T-helper 2 cell treated with Interferon-gamma antibody and Interleukin-4, amounts not matched to agents 5 μg/mL and 100 μg/mL, for 36 hours (primary cell): ENCODE data around the gene PLET1.

Source experiments
- DNase-seq: peaks from one replicate; pipeline ENCODE4 v3.0.0; 2021; ENCODE audit warnings: low spot score
- H3K27ac Mint-ChIP-seq: one replicate; pipeline ENCODE4 v1.8.0; 2021; ENCODE audit warnings: mild to moderate bottlenecking, mixed read lengths
- H3K27me3 Mint-ChIP-seq: one replicate; pipeline ENCODE4 v1.8.0; 2021; ENCODE audit warnings: low read depth, mixed read lengths
- H3K36me3 Mint-ChIP-seq: one replicate; pipeline ENCODE4 v1.8.0; 2021; ENCODE audit warnings: low read depth, mixed read lengths
- H3K4me1 Mint-ChIP-seq: one replicate; pipeline ENCODE4 v1.8.0; 2021; ENCODE audit warnings: low read depth, mixed read lengths
- H3K4me3 Mint-ChIP-seq: one replicate; pipeline ENCODE4 v1.8.0; 2022; ENCODE audit warnings: mild to moderate bottlenecking, moderate library complexity, mixed read lengths
- H3K9me3 Mint-ChIP-seq: one replicate; pipeline ENCODE4 v1.8.0; 2021; ENCODE audit warnings: mixed read lengths

PLET1 gene

DNA sequence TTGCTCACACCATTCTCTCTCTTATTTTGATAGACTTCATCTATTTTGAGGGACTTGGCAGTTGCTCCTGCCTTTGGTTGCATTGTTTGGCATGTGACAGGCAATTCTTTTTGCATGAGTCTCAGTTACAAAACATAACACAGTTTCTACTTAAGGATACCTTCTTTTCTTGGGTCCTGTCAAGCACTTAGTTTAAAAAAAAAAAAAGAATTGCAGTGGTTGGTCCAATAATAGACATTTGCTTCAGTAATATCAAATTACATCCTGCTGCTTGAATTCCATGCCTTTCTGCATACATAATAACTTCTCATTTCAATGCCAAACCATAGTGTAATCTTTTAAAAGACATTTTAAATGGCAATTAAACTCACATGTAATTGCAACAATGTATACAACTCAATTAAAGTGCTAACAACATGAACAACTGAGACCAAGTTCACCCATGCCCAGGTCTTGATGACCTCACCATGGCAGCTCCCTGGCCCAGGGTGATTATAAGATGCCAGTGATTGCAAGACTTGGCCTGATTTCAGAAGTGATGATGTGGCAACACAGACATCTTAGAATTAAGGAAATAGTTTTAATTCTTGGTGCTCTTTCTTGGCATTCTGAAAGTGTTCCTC, 32.2 kb upstream of the PLET1 start:
- peaks cover 5% of the 10 kb centered on the region for H3K36me3 Mint-ChIP-seq
- H3K27ac Mint-ChIP-seq = no peak overlapping the region
- H3K4me3 Mint-ChIP-seq = no peak overlapping the region
- no peak for DNase-seq
- H3K27me3 Mint-ChIP-seq = peaks cover 22% of the 10 kb centered on the region
- H3K9me3 Mint-ChIP-seq = no peaks in the 10 kb centered on the region
- peaks cover 27% of the 10 kb centered on the region for H3K4me1 Mint-ChIP-seq

DNA sequence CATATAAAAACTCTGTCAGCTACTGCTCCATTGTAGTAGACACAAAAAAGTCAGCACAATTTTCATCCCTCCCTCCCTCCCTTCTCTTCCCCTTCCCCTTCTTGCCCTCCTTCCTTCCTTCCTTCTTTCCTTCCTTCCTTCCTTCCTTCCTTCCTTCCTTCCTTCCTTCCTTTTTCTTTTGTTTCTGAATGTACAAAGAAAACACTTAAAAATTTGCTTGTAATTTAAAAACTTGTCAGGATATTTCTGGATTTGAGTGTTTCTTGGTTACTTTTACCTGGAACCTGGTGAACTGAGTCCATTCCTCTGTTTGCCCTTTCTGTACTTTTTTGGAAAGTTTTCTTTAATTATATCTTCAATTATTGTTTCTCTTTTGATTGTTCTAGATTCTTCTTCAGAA, 31.5 kb upstream of the PLET1 start:
- no peak for DNase-seq
- Mint-ChIP-seq H3K27me3 (peaks cover 22% of the 10 kb centered on the region), H3K4me3 (no peak overlapping the region), H3K9me3 (no peaks in the 10 kb centered on the region), H3K36me3 (peaks cover 2% of the 10 kb centered on the region), H3K27ac (no peak overlapping the region), H3K4me1 (peaks cover 20% of the 10 kb centered on the region)

DNA sequence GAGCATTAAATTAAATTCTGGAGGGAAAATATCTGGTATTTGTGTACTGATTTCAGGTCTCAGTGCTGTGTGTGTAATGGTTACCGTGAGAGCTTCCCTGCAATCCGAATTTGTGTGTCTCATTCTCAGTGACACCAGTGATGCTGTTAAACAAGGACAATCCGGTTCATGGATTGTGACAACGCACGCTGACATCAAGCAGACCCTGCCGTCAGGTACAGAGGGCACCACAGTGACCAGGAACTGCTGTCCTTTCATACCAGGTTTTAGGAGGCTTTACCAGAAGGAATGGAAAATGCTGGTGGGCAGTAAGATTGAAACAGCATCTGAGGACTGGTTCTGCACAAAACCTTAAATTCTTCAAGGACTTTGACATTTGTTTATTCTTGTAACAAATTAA, 30.5 kb upstream of the PLET1 start:
- Mint-ChIP-seq H3K27ac (no peak overlapping the region), H3K9me3 (no peaks in the 10 kb centered on the region), H3K4me1 (peaks cover 13% of the 10 kb centered on the region), H3K4me3 (no peak overlapping the region), H3K27me3 (peaks cover 22% of the 10 kb centered on the region), H3K36me3 (no peaks in the 10 kb centered on the region)
- no peak for DNase-seq

DNA sequence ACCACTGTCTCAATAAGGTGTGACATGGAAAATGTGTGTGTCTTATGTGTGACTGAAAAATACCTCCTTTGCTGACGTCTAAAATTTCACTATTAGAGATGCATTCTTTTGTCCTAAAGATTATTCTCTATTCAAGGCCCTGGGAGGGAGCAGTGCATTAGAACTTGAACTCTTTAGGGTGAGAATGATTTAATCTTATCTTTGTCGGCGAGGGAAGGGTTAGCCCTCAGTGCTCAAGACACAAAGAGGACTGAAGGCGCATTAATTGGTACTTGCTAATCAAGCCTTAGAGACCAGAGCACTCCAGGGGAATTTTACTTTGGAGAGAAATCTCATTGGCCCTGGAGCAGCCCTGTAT, 29.8 kb upstream of the PLET1 start:
- Mint-ChIP-seq H3K27ac (peak overlapping the region; percentile 68), H3K27me3 (peaks cover 24% of the 10 kb centered on the region), H3K9me3 (no peaks in the 10 kb centered on the region), H3K36me3 (no peaks in the 10 kb centered on the region), H3K4me3 (peak overlapping the region; percentile 67), H3K4me1 (peaks cover 13% of the 10 kb centered on the region)
- DNase-seq = no peak

DNA sequence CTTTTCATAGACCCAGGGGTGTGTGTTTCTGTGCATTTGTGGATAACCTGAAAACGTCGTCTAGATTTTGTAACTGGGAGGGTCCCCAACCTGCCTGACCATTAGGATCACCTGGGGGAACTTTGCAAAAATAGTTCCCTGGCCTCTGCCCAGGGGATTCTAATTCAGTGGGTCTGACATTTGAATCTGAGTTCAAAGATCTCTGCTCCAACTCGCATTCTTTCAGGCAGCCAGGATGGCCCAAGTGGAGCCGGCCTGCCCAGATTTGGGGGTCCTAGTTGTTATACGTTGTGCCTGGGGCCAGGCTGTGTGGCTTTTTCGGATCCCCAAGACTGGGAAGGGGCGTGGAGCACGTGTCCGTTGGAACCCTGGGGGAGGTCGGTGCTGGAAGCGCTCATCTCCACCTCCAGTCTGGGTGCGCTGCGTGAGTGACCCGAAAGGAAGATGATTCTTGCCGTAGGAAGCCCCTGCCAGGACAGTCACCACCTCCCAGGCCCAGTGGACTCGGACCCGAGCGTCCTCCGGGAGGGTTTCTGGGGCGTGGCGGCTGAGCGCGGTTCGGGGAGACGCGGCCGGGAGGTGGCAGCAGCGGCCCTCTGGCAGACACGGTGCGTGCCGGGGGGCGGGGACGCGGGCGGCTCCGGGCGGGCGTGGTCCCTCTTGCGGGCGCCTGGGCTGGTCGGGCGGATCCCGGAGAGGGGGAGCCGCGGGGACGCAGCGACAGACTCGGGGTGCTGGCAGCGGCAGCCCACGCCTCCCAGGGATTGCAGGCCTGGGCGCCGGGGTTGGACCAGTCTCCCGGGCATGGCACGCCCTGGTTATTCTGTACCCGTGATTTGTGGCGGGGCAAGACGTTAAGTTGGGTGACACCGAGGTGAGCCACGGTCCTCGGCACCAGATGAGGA, 29.2 kb upstream of the PLET1 start:
- Mint-ChIP-seq H3K4me3 (peak overlapping the region; percentile 78), H3K4me1 (peaks cover 13% of the 10 kb centered on the region), H3K9me3 (no peaks in the 10 kb centered on the region), H3K27ac (peak overlapping the region; percentile 68), H3K36me3 (no peaks in the 10 kb centered on the region), H3K27me3 (peaks cover 24% of the 10 kb centered on the region)
- peak; percentile 83 for DNase-seq

DNA sequence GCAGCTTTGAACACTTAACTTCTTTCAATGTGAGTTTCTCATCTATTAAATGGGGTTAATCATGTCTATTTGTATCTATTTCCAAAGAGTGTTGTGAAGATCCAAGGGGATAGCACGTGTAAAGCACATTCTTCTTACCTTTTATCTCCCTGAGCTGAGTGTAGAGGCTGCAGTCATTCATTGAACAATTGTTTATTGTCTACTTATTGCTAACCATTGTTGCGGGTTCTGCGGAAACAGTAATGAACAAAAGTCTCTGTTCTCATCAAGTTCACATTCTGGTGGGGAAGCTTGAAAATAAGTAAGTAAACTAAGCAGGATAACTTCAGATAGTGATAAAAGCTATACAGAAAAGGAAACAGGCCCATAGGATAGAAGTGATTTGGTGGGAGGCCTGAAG, 27.4 kb upstream of the PLET1 start:
- no peak overlapping the region for H3K4me3 Mint-ChIP-seq
- H3K27me3 Mint-ChIP-seq = peaks cover 24% of the 10 kb centered on the region
- no peak overlapping the region for H3K27ac Mint-ChIP-seq
- no peak for DNase-seq
- no peaks in the 10 kb centered on the region for H3K36me3 Mint-ChIP-seq
- H3K9me3 Mint-ChIP-seq = no peaks in the 10 kb centered on the region
- peaks cover 11% of the 10 kb centered on the region for H3K4me1 Mint-ChIP-seq

DNA sequence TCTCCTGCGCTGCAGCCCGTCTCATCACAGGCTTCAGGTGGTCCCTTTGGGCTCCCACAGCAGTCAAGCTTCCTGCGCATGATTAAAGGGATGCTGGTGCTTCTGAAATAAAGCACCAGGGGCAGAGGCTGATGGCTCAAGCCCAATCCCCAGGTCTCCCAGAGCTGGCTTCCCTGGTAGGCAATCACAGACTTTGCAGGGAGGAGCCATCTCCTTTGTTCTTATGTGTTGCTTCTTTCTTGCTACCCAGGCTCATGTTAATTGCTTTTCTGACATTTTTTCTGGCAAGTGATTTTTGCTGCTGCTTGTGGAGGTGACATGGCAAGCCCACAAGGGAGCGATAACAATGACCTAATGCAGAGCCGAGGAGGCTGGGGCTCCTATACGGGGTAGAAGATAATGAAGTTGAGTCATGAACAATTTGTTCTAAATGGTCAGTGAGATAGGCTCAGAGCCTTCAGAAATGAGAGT, 25.2 kb upstream of the PLET1 start:
- no peak overlapping the region for H3K4me3 Mint-ChIP-seq
- H3K4me1 Mint-ChIP-seq = peaks cover 25% of the 10 kb centered on the region
- no peak overlapping the region for H3K27ac Mint-ChIP-seq
- DNase-seq = no peak
- H3K27me3 Mint-ChIP-seq = peaks cover 10% of the 10 kb centered on the region
- H3K9me3 Mint-ChIP-seq = no peaks in the 10 kb centered on the region
- no peaks in the 10 kb centered on the region for H3K36me3 Mint-ChIP-seq

DNA sequence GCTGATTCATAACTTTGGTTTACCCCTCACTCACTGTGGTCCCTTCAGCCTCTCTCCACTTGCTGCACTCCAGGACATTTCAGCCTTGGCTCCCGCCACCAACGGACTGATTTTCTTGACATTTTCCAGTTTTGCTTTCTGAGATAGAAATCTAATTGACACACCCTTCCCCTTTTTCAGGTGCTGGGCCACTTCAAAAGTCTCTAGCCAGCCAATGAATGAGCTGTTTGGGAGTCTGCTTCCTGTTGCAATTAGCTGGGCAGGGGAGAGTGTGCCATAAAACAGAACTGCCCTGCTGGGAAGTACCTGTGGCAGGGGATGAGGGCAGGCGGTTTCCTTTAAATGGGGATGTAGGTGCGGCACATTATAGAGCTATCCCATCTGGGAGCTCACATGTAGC, 21.1 kb upstream of the PLET1 start:
- no peaks in the 10 kb centered on the region for H3K36me3 Mint-ChIP-seq
- no peak for DNase-seq
- H3K4me1 Mint-ChIP-seq = peaks cover 30% of the 10 kb centered on the region
- no peaks in the 10 kb centered on the region for H3K9me3 Mint-ChIP-seq
- peak overlapping the region; percentile 3 for H3K27ac Mint-ChIP-seq
- H3K27me3 Mint-ChIP-seq = peaks cover 9% of the 10 kb centered on the region
- peak overlapping the region; percentile 70 for H3K4me3 Mint-ChIP-seq

DNA sequence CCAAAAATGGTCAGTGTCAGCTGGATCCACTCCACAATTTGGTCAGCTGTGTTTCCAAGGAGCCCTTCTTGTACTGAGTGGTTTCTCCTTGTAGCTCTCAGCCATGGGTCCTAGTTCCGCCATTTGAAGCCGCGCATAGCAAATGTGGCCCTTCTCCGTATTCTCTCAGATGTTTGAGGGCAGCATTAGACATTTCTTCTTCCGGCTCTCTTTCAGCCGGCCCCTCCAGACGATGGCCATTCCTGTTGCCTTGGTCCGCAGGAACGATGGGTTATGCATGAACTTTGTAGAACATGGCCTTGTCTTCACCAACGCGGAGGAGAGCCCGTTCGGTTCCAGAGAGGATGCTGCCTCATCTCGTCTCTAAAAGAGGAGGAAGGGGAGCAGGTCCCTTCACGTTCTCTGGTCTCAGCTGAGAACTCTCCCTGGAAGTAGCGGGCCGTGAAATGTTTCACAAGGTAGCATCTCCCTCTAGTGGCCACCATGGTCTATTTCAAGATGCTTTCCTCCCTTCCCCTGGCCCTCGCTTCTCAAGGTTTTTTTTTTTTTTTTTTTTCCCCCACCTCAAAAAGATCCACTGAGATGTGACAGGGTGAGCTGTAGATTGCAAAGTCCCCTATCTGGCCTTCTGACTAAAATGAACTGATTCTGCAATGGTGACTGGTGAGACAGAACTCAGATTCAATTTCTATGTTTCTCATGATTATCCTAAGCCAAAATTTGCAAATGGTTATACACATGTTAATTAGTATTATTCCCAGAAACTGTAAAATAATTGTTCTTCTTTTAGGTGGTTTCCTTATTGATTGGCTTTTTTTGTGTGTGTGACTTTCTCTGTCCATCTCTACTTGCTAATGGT, 19.8 kb upstream of the PLET1 start:
- Mint-ChIP-seq H3K27ac (peak overlapping the region; percentile 55), H3K36me3 (no peaks in the 10 kb centered on the region), H3K9me3 (no peaks in the 10 kb centered on the region), H3K4me3 (peak overlapping the region; percentile 90), H3K27me3 (peaks cover 6% of the 10 kb centered on the region), H3K4me1 (peaks cover 35% of the 10 kb centered on the region)
- DNase-seq = peak; percentile 60

DNA sequence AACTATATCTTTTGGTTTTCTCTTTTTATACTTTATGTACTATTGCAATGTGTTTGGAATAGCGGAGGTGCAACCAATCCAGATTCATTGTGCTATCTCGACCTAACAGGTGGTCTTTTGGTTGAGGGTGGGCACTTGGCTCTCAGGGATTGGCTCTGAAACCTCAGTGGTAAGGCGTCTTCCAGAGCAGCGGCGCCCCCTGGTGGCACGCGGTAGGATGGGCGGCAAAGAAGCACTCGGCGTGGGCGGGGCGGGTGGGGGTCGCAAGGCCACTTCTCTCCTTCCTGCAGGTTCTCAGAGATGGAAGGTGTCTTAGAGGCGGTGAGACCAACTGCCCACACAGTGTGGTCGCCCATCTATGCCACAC, 19.2 kb upstream of the PLET1 start:
- H3K4me1 Mint-ChIP-seq = peaks cover 35% of the 10 kb centered on the region
- H3K27me3 Mint-ChIP-seq = peaks cover 6% of the 10 kb centered on the region
- H3K27ac Mint-ChIP-seq = no peak overlapping the region
- DNase-seq = peak; percentile 59
- H3K4me3 Mint-ChIP-seq = peak overlapping the region; percentile 90
- no peaks in the 10 kb centered on the region for H3K9me3 Mint-ChIP-seq
- no peaks in the 10 kb centered on the region for H3K36me3 Mint-ChIP-seq

DNA sequence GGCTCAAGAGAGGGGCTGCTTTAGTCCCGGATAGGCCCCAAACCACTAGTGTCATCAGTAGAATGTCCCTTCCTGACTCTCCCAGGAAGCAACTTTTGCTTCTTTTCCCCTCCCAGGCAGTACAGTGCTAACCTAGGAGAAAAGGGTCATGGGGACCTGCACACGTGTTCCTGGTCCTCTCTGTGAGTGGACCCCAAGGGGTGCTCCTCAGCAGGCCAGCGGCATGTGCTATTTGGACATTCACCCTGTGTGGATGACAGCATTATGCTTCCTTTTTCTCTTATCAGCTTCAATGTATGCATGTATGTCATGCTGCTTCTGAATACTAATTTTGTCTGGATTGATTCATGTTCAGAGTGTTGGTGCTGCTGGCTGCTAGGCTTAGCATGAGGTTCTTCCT, 18.1 kb upstream of the PLET1 start:
- Mint-ChIP-seq H3K4me1 (peaks cover 35% of the 10 kb centered on the region), H3K9me3 (no peaks in the 10 kb centered on the region), H3K4me3 (no peak overlapping the region), H3K27me3 (peaks cover 6% of the 10 kb centered on the region), H3K36me3 (no peaks in the 10 kb centered on the region), H3K27ac (no peak overlapping the region)
- DNase-seq = no peak

DNA sequence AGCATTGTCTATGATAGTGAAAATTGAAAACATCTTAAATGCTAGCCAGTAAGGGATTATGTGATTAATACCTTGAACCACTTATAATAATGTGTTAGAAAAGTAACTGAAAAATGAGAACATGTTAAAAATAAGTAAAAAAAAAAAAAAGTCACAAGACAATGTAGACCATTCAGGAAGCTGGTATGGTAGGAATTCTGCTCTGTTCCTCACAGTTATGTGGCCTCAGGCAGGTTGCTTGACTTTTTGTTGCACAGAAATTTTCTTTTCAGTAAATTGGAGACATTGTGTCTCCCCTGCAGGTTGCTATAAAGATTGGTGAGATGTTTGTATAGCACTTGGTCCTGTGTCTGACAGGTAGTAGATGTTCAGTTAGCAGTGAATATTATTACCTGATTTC, 17.3 kb upstream of the PLET1 start:
- Mint-ChIP-seq H3K4me1 (peaks cover 35% of the 10 kb centered on the region), H3K4me3 (no peak overlapping the region), H3K9me3 (no peaks in the 10 kb centered on the region), H3K27me3 (peaks cover 6% of the 10 kb centered on the region), H3K36me3 (no peaks in the 10 kb centered on the region), H3K27ac (no peak overlapping the region)
- no peak for DNase-seq

DNA sequence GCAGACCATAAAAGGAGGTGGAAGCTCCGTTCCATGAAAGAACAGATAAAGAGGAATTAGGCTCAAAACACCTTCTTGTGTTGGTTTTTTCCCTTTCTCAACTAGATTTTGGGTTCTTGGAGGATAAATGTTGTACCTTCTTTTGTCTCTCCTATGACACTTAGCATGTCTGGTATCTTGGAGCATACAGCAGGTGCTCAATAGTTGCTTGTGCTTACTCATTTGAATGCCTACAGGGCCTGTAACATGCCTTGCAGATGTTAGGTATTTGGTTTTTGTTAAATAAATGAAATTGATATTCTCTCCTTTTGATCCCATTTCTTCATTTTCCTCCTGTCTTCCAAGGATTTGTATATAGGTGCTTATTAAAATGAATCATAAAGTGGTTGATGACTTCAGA, 16.4 kb upstream of the PLET1 start:
- Mint-ChIP-seq H3K9me3 (no peaks in the 10 kb centered on the region), H3K27ac (no peak overlapping the region), H3K4me1 (peaks cover 26% of the 10 kb centered on the region), H3K36me3 (no peaks in the 10 kb centered on the region), H3K27me3 (peaks cover 6% of the 10 kb centered on the region), H3K4me3 (no peak overlapping the region)
- no peak for DNase-seq
